ENCODE data around the gene MPIG6B. TPM values are rescaled to one million over a fixed set of nuclear protein-coding genes. Genes with fewer than 3 reads are reported as not detected.

MPIG6B gene
- polyA plus RNA-seq, 2 of the 4 experiments (the other 2 are of a cell fraction), result not detected

DNA sequence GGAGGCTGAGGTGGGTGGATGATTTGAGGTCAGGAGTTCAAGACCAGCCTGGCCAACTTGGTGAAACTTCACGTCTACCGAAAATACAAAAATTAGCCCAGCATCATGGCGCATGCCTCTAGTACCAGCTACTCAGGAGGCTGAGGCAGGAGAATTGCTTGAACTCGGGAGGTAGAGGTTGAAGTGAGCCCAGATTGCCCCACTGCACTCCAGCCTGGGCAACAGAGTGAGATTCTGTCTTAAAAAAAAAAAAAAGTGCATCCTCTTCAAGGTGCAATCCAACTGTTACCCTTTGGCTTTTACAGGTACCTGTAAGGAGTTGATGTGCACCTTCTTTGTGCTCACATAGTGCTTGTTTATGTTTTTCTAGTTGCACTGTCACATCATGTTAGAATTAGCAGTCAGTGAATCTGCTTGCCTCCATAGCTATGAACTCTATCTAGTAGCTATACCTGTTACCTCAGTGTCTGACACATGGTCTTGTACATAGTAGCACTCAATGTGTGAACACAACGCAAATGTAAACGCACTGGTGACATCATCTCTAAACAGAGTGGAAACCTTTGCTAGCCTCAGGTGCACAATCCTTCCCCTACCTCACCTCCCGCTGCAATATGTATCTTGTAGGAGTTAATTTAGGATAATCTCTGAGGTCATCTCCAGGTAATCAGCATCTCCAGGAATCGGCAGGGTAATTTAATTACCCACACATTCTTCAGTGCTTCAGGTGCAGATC lies 26.3 kb downstream of the MPIG6B start:
- CTCF ChIA-PET, result no interaction called here
- no peak overlapping the region for H3K27ac ChIP-seq
- no peak for TF ChIP-seq REST (IDR thresholded peaks at IDR 0.05)
- no peak for TF ChIP-seq CBX2 (IDR thresholded peaks at IDR 0.05; ENCODE audit: borderline replicate concordance, low read depth)
- no peak for TF ChIP-seq MAX (IDR thresholded peaks at IDR 0.05)
- no peak for TF ChIP-seq RNF2 (IDR thresholded peaks at IDR 0.05; ENCODE audit: borderline replicate concordance, low read depth)
- TF ChIP-seq ZSCAN20 (CRISPR knock-in tag; IDR thresholded peaks at IDR 0.05), result no peak
- no peak for TF ChIP-seq CHD4 (IDR thresholded peaks at IDR 0.05; ENCODE audit: borderline replicate concordance)
- no peak for TF ChIP-seq NPAS2 (CRISPR knock-in tag; IDR thresholded peaks at IDR 0.05; ENCODE audit: borderline replicate concordance)
- no peak for TF ChIP-seq FOXS1 (CRISPR knock-in tag; IDR thresholded peaks at IDR 0.05)
- TF ChIP-seq TP53 (CRISPR knock-in tag; IDR thresholded peaks at IDR 0.05), result no peak
- TF ChIP-seq ZC3H11A (IDR thresholded peaks at IDR 0.05), result no peak
- TF ChIP-seq FOSL2 (IDR thresholded peaks at IDR 0.05), result no peak
- TF ChIP-seq FOSL2 (CRISPR knock-in tag; IDR thresholded peaks at IDR 0.05), result no peak
- TF ChIP-seq RAD21 (conservative IDR thresholded peaks at IDR 0.05 in 1 of 2, IDR thresholded peaks at IDR 0.05 in 1 of 2), result no peak
- no peak for TF ChIP-seq EHF (CRISPR knock-in tag; IDR thresholded peaks at IDR 0.05)
- TF ChIP-seq NFE2L2 (conservative IDR thresholded peaks at IDR 0.05; ENCODE audit: low read length), result no peak
- TF ChIP-seq NR3C1 (IDR thresholded peaks at IDR 0.05), result no peak
- no peak for DNase-seq (ENCODE audit: low read depth in 1 of 2, low spot score in 1 of 2)
- H3K9me3 ChIP-seq, result no peaks in the 10 kb centered on the region
- FAIRE-seq, result no peak
- no peak overlapping the region for H3K4me2 ChIP-seq
- no peak overlapping the region for H3K4me3 ChIP-seq
- WGBS (ENCODE audit: missing lambda C conversion rate), result 93% methylated on average over 8 of the region's 8 CpGs
- no peak for ATAC-seq
- peaks cover 13% of the 10 kb centered on the region for H3K4me1 ChIP-seq
- POLR2A ChIA-PET, result no interaction called here

DNA sequence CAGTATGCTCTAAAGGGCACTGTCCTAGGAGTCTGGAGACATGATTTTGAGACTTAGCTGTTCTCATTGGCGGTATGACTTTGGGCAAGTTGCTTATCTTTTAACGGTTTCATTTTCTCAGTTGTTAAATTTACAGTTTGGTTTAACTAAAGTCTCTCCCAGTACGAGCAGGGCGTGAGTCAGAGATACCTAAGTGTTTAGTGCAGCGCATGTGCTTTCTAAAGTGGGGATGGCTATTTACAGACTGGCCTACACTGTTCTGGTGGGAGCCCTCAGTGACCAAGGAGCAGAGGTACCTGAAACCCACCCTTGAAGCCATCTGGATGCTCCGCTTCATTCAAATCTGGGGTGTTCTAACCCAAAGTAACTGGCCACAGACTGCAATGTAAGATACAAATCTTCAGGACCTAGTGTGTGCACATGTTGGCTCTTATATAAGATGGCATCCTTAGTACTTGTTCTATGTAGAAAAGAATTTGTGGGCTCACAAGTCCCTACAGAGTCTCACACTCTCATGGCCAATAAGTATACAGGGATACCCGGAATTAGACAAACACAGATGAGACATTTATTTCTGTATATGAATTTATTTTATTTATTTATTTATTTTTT lies 27.3 kb downstream of the MPIG6B start:
- ChIA-PET CTCF (no interaction called here), POLR2A (no interaction called here)

More for the DNA sequence above, 27.3 kb downstream of the MPIG6B start:
- peaks cover 13% of the 10 kb centered on the region for H3K4me1 ChIP-seq
- WGBS (ENCODE audit: missing lambda C conversion rate), result 78% methylated on average over 7 of the region's 7 CpGs
- H3K4me3 ChIP-seq, result no peak overlapping the region
- H3K4me2 ChIP-seq, result no peak overlapping the region
- H3K9me3 ChIP-seq, result no peaks in the 10 kb centered on the region
- no peak for TF ChIP-seq POLR2A (IDR thresholded peaks at IDR 0.05; ENCODE audit: low read length)
- TF ChIP-seq MAX (IDR thresholded peaks at IDR 0.05), result no peak
- no peak for TF ChIP-seq FOSB (CRISPR knock-in tag; IDR thresholded peaks at IDR 0.05)
- no peak for TF ChIP-seq HEYL (CRISPR knock-in tag; IDR thresholded peaks at IDR 0.05)
- TF ChIP-seq ESRRA (IDR thresholded peaks at IDR 0.05; ENCODE audit: borderline replicate concordance, low read length), result no peak
- TF ChIP-seq SMC3 (IDR thresholded peaks at IDR 0.05), result no peak
- no peak for TF ChIP-seq ZFP36 (IDR thresholded peaks at IDR 0.05; ENCODE audit: borderline replicate concordance, partially characterized antibody)
- TF ChIP-seq KDM1A (IDR thresholded peaks at IDR 0.05; ENCODE audit: low read depth), result no peak
- no peak for TF ChIP-seq HOXA7 (CRISPR knock-in tag; IDR thresholded peaks at IDR 0.05)
- TF ChIP-seq HES2 (IDR thresholded peaks at IDR 0.05), result no peak
- no peak overlapping the region for H3K27ac ChIP-seq
- DNase-seq (ENCODE audit: low read depth in 1 of 2, low spot score in 1 of 2), result no peak
- no peak for ATAC-seq
- FAIRE-seq, result no peak
